GM23338 (cell line): ENCODE data around the gene DMRTB1. TPM values are rescaled to one million over a fixed set of nuclear protein-coding genes. Genes with fewer than 3 reads are reported as not detected.

Source experiments
- ATAC-seq: fragments of 200-7000 bp; cut with Tn5 transposase; 3 replicates; pipeline ENCODE4 v1.9.1; 2020
- DNase-seq: peaks from one replicate; pipeline ENCODE4 v3.0.0-alpha.2; 2015; ENCODE audit warnings: low spot score
- H2AFZ ChIP-seq: fragments of 200-600 bp; sonication (generic); 2 replicates; pipeline ENCODE4 v1.8.0; 2016; ENCODE audit warnings: antibody characterized with exemption, mild to moderate bottlenecking, moderate library complexity
- H3F3A ChIP-seq: fragments of 200-600 bp; sonication (generic); replicated peaks from 2 replicates; pipeline ENCODE4 v1.8.0; 2017; ENCODE audit warnings: antibody characterized with exemption, mixed run types, low read depth
- H3K27ac ChIP-seq: fragments of 200-600 bp; sonication (generic); 2 replicates; pipeline ENCODE4 v1.6.1; 2016; ENCODE audit warnings: low read depth
- H3K27me3 ChIP-seq: fragments of 200-600 bp; sonication (generic); 2 replicates; pipeline ENCODE4 v1.8.0; 2016; ENCODE audit warnings: mild to moderate bottlenecking, mixed run types, moderate library complexity; ENCODE audit not compliant: insufficient read depth
- H3K36me3 ChIP-seq: fragments of 200-600 bp; sonication (generic); 2 replicates; pipeline ENCODE4 v1.8.0; 2016; ENCODE audit warnings: mild to moderate bottlenecking; ENCODE audit not compliant: insufficient read depth
- H3K4me1 ChIP-seq: fragments of 200-600 bp; sonication (generic); 2 replicates; pipeline ENCODE4 v1.8.0; 2016; ENCODE audit warnings: mild to moderate bottlenecking, moderate library complexity; ENCODE audit not compliant: insufficient read depth
- H3K4me2 ChIP-seq: fragments of 200-600 bp; sonication (generic); 2 replicates; pipeline ENCODE4 v1.7.1; 2017; ENCODE audit warnings: mixed run types
- H3K4me3 ChIP-seq: fragments of 200-600 bp; sonication (generic); 2 replicates; pipeline ENCODE4 v1.6.1; 2016; ENCODE audit warnings: mixed run types
- H3K79me2 ChIP-seq: fragments of 200-600 bp; sonication (generic); replicated peaks from 2 replicates; pipeline ENCODE4 v1.8.0; 2017; ENCODE audit warnings: mild to moderate bottlenecking; ENCODE audit not compliant: insufficient read depth
- H3K9me2 ChIP-seq: fragments of 200-600 bp; sonication (generic); 2 replicates; pipeline ENCODE4 v1.8.0; 2017; ENCODE audit not compliant: insufficient read depth
- H4K20me1 ChIP-seq: fragments of 200-600 bp; sonication (generic); replicated peaks from 2 replicates; pipeline ENCODE4 v1.8.0; 2017; ENCODE audit warnings: mild to moderate bottlenecking; ENCODE audit not compliant: insufficient read depth
- H3K27ac Mint-ChIP-seq: 2 replicates; pipeline ENCODE4 v1.8.0; 2020; ENCODE audit warnings: inconsistent platforms, mild to moderate bottlenecking, moderate library complexity, mixed read lengths
- H3K27me3 Mint-ChIP-seq: 3 replicates; pipeline ENCODE4 v1.8.0; 2022; ENCODE audit warnings: low read depth, mild to moderate bottlenecking, moderate library complexity, mixed read lengths, inconsistent platforms; ENCODE audit not compliant: insufficient read depth, poor library complexity
- H3K36me3 Mint-ChIP-seq: 3 replicates; pipeline ENCODE4 v1.8.0; 2021; ENCODE audit warnings: low read depth, mild to moderate bottlenecking, inconsistent platforms, moderate library complexity, mixed read lengths
- H3K4me1 Mint-ChIP-seq: 3 replicates; pipeline ENCODE4 v1.8.0; 2020; ENCODE audit warnings: mild to moderate bottlenecking, inconsistent platforms, mixed read lengths
- H3K4me3 Mint-ChIP-seq: 3 replicates; pipeline ENCODE4 v1.8.0; 2021; ENCODE audit warnings: moderate library complexity, mild to moderate bottlenecking, inconsistent platforms, mixed read lengths
- H3K9me3 Mint-ChIP-seq: 3 replicates; pipeline ENCODE4 v1.8.0; 2020; ENCODE audit warnings: moderate library complexity, mild to moderate bottlenecking, inconsistent platforms, mixed read lengths
- CREB1 ChIP-seq: fragments of 250-450 bp; sonication (Bioruptor Pico); IDR thresholded peaks from 2 replicates; pipeline ENCODE4 v1.5.0; 2020; ENCODE audit warnings: low read depth, mild to moderate bottlenecking, moderate library complexity
- EZH2phosphoT487 ChIP-seq: fragments of 200-600 bp; sonication (generic); IDR thresholded peaks from one replicate; pipeline ENCODE4 v1.8.1; 2018; ENCODE audit warnings: antibody characterized with exemption; ENCODE audit not compliant: unreplicated experiment
- NANOG ChIP-seq: IDR thresholded peaks from 2 replicates; pipeline ENCODE4 v1.6.1; 2016; ENCODE audit warnings: antibody characterized with exemption, borderline replicate concordance
- POLR2AphosphoS5 ChIP-seq: IDR thresholded peaks from 2 replicates; pipeline ENCODE4 v1.6.1; 2016; ENCODE audit warnings: antibody characterized with exemption, low read depth
- STAT1 ChIP-seq: IDR thresholded peaks from one replicate; pipeline ENCODE4 v1.6.1; 2016; ENCODE audit warnings: antibody characterized with exemption; ENCODE audit not compliant: unreplicated experiment
- ZNF114 ChIP-seq: fragments of 250-450 bp; sonication (Bioruptor Pico); IDR thresholded peaks from 2 replicates; pipeline ENCODE4 v1.5.0; 2020; ENCODE audit warnings: mild to moderate bottlenecking, moderate library complexity
- ZNF331 ChIP-seq: fragments of 250-450 bp; sonication (Bioruptor Pico); IDR thresholded peaks from 2 replicates; pipeline ENCODE4 v1.5.0; 2020; ENCODE audit warnings: low read depth, mild to moderate bottlenecking, moderate library complexity
- polyA plus RNA-seq: library from polyadenylated mRNA; unstranded; fragments of >200 nt; fragmentation: Nextera tagmentation; extraction: Ambion mirVana; gene quantifications from 2 replicates; pipeline ENCODE4 v1.2.1, GENCODE V29; 2016
- total RNA-seq: library from RNA; depleted of rRNA; stranded (reverse); fragments of >200 nt; shearing (Covaris generic); gene quantifications from 2 replicates; pipeline ENCODE4 v1.2.3, GENCODE V29; 2014
- TF ChIP-seq, protein P1 (sequence below): IDR thresholded peaks from one replicate; pipeline ENCODE4 v1.6.1; 2018; ENCODE audit warnings: antibody characterized with exemption; ENCODE audit not compliant: unreplicated experiment
- TF ChIP-seq, protein P2 (sequence below): IDR thresholded peaks from 2 replicates; pipeline ENCODE4 v1.6.1; 2016; ENCODE audit warnings: antibody characterized with exemption
- TF ChIP-seq, protein P3 (sequence below): fragments of 250-450 bp; sonication (Bioruptor Pico); IDR thresholded peaks from 2 replicates; pipeline ENCODE4 v1.5.0; 2020; ENCODE audit warnings: mild to moderate bottlenecking, moderate library complexity
- TF ChIP-seq, protein P4 (sequence below), 2 experiments: fragments of 200-600 bp in 1 of 2; sonication (generic) in 1 of 2; conservative IDR thresholded peaks; 2 replicates each; pipeline versions ENCODE4 v1.5.1 to v1.6.1; 2016 to 2017; ENCODE audit warnings: antibody characterized with exemption in 2 of 2, low read depth in 2 of 2, mild to moderate bottlenecking in 2 of 2, moderate library complexity in 1 of 2

Gene DMRTB1
- total and polyA plus RNA-seq, 2 experiments from 2014 or later: 0.27 to 1.2 TPM

DNA sequence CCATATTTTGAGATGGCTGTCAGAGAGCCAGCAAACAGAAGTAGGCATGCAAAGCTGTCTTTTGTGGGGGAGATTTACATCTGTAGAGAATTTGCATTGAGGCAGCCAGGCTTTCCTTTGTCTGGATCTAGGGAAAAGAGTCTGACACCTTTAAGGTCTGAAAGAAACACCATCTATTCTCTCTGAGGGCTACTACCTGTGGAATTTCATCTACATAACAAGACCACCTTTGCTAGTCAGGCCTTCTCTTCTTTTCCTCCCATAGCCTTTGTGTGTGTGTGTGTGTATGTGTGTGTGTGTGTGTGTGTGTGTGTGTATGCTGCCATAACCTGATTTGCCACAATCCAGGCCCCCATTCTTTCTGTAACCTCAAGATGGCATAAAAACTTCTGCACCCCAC is 28.4 kb upstream of the DMRTB1 start:
- H3K9me2 ChIP-seq: no peaks in the 10 kb centered on the region
- H3F3A ChIP-seq: peaks cover 5% of the 10 kb centered on the region; the same call in 1 of the 2 replicates
- peak overlapping the region; percentile 28 for H3K4me3 ChIP-seq
- peak overlapping the region; percentile 93 for H3K27ac ChIP-seq
- H3K9me3 Mint-ChIP-seq: peaks cover 22% of the 10 kb centered on the region
- ATAC-seq (peak; percentile 84), DNase-seq (peak; percentile 97)
- no peaks in the 10 kb centered on the region for H3K27me3 ChIP-seq
- peaks cover 28% of the 10 kb centered on the region for H3K36me3 Mint-ChIP-seq
- peaks cover 35% of the 10 kb centered on the region for H3K4me1 ChIP-seq
- H3K27me3 Mint-ChIP-seq: peaks cover 19% of the 10 kb centered on the region
- H3K27ac Mint-ChIP-seq: peak overlapping the region; percentile 99
- no peaks in the 10 kb centered on the region for H3K79me2 ChIP-seq
- H2AFZ ChIP-seq: no peak overlapping the region
- H3K4me1 Mint-ChIP-seq: peaks cover 88% of the 10 kb centered on the region
- H3K36me3 ChIP-seq: no peaks in the 10 kb centered on the region
- no peaks in the 10 kb centered on the region for H4K20me1 ChIP-seq
- TF ChIP-seq STAT1: no peak
- peak; percentile 74 for TF ChIP-seq CREB1 (CRISPR knock-in tag)
- no peak for TF ChIP-seq POLR2AphosphoS5
- TF ChIP-seq, protein P1, sequence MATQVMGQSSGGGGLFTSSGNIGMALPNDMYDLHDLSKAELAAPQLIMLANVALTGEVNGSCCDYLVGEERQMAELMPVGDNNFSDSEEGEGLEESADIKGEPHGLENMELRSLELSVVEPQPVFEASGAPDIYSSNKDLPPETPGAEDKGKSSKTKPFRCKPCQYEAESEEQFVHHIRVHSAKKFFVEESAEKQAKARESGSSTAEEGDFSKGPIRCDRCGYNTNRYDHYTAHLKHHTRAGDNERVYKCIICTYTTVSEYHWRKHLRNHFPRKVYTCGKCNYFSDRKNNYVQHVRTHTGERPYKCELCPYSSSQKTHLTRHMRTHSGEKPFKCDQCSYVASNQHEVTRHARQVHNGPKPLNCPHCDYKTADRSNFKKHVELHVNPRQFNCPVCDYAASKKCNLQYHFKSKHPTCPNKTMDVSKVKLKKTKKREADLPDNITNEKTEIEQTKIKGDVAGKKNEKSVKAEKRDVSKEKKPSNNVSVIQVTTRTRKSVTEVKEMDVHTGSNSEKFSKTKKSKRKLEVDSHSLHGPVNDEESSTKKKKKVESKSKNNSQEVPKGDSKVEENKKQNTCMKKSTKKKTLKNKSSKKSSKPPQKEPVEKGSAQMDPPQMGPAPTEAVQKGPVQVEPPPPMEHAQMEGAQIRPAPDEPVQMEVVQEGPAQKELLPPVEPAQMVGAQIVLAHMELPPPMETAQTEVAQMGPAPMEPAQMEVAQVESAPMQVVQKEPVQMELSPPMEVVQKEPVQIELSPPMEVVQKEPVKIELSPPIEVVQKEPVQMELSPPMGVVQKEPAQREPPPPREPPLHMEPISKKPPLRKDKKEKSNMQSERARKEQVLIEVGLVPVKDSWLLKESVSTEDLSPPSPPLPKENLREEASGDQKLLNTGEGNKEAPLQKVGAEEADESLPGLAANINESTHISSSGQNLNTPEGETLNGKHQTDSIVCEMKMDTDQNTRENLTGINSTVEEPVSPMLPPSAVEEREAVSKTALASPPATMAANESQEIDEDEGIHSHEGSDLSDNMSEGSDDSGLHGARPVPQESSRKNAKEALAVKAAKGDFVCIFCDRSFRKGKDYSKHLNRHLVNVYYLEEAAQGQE: no peak
- no peak for TF ChIP-seq ZNF114
- TF ChIP-seq, protein P2, sequence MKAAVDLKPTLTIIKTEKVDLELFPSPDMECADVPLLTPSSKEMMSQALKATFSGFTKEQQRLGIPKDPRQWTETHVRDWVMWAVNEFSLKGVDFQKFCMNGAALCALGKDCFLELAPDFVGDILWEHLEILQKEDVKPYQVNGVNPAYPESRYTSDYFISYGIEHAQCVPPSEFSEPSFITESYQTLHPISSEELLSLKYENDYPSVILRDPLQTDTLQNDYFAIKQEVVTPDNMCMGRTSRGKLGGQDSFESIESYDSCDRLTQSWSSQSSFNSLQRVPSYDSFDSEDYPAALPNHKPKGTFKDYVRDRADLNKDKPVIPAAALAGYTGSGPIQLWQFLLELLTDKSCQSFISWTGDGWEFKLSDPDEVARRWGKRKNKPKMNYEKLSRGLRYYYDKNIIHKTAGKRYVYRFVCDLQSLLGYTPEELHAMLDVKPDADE: no peak
- TF ChIP-seq NANOG: peak; percentile 67; the same call in 1 of the 2 replicates
- no peak for TF ChIP-seq EZH2phosphoT487
- TF ChIP-seq, protein P3, sequence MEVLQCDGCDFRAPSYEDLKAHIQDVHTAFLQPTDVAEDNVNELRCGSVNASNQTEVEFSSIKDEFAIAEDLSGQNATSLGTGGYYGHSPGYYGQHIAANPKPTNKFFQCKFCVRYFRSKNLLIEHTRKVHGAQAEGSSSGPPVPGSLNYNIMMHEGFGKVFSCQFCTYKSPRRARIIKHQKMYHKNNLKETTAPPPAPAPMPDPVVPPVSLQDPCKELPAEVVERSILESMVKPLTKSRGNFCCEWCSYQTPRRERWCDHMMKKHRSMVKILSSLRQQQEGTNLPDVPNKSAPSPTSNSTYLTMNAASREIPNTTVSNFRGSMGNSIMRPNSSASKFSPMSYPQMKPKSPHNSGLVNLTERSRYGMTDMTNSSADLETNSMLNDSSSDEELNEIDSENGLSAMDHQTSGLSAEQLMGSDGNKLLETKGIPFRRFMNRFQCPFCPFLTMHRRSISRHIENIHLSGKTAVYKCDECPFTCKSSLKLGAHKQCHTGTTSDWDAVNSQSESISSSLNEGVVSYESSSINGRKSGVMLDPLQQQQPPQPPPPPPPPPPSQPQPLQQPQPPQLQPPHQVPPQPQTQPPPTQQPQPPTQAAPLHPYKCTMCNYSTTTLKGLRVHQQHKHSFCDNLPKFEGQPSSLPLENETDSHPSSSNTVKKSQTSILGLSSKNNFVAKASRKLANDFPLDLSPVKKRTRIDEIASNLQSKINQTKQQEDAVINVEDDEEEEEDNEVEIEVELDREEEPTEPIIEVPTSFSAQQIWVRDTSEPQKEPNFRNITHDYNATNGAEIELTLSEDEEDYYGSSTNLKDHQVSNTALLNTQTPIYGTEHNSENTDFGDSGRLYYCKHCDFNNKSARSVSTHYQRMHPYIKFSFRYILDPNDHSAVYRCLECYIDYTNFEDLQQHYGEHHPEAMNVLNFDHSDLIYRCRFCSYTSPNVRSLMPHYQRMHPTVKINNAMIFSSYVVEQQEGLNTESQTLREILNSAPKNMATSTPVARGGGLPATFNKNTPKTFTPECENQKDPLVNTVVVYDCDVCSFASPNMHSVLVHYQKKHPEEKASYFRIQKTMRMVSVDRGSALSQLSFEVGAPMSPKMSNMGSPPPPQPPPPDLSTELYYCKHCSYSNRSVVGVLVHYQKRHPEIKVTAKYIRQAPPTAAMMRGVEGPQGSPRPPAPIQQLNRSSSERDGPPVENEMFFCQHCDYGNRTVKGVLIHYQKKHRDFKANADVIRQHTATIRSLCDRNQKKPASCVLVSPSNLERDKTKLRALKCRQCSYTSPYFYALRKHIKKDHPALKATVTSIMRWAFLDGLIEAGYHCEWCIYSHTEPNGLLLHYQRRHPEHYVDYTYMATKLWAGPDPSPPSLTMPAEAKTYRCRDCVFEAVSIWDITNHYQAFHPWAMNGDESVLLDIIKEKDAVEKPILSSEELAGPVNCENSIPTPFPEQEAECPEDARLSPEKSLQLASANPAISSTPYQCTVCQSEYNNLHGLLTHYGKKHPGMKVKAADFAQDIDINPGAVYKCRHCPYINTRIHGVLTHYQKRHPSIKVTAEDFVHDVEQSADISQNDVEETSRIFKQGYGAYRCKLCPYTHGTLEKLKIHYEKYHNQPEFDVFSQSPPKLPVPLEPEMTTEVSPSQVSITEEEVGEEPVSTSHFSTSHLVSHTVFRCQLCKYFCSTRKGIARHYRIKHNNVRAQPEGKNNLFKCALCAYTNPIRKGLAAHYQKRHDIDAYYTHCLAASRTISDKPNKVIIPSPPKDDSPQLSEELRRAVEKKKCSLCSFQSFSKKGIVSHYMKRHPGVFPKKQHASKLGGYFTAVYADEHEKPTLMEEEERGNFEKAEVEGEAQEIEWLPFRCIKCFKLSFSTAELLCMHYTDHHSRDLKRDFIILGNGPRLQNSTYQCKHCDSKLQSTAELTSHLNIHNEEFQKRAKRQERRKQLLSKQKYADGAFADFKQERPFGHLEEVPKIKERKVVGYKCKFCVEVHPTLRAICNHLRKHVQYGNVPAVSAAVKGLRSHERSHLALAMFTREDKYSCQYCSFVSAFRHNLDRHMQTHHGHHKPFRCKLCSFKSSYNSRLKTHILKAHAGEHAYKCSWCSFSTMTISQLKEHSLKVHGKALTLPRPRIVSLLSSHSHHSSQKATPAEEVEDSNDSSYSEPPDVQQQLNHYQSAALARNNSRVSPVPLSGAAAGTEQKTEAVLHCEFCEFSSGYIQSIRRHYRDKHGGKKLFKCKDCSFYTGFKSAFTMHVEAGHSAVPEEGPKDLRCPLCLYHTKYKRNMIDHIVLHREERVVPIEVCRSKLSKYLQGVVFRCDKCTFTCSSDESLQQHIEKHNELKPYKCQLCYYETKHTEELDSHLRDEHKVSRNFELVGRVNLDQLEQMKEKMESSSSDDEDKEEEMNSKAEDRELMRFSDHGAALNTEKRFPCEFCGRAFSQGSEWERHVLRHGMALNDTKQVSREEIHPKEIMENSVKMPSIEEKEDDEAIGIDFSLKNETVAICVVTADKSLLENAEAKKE (CRISPR knock-in tag): 0 out of 2 replicates have a peak, but pooled peaks have one; percentile 1
- TF ChIP-seq, protein P4, sequence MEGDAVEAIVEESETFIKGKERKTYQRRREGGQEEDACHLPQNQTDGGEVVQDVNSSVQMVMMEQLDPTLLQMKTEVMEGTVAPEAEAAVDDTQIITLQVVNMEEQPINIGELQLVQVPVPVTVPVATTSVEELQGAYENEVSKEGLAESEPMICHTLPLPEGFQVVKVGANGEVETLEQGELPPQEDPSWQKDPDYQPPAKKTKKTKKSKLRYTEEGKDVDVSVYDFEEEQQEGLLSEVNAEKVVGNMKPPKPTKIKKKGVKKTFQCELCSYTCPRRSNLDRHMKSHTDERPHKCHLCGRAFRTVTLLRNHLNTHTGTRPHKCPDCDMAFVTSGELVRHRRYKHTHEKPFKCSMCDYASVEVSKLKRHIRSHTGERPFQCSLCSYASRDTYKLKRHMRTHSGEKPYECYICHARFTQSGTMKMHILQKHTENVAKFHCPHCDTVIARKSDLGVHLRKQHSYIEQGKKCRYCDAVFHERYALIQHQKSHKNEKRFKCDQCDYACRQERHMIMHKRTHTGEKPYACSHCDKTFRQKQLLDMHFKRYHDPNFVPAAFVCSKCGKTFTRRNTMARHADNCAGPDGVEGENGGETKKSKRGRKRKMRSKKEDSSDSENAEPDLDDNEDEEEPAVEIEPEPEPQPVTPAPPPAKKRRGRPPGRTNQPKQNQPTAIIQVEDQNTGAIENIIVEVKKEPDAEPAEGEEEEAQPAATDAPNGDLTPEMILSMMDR (conservative IDR thresholded peaks at IDR 0.05; ENCODE audit: low read depth in 2 of 2): no peak
- TF ChIP-seq ZNF331 (CRISPR knock-in tag): no peak
- peak overlapping the region; percentile 43 for H3K4me3 Mint-ChIP-seq
- H3K4me2 ChIP-seq: peak overlapping the region; percentile 29; the same call in 1 of the 2 replicates
